Measurements from ENCODE around the gene MIAT.

DNA sequence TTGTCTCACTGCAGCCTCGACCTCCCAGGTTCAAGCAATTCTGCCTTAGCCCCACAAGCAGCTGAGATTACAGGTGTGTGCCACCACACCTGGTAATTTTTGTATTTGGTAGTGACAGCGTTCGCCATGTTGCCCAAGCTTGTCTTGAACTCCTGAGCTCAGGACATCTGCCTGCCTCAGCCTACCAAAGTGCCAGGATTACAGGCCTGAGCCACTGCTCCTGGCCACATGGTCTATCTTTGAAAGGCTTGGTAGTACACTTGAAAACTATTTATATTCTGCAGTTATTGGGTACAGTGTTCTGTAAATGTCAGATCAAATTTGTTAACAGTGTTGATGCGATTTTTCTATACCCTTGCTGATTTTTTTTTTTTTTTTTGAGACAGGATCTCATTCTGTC, 26.1 kb upstream of the MIAT start:
- TF ChIP-seq POLR2A (IDR thresholded peaks at IDR 0.05; ENCODE audit: low read length) = no peak
- TF ChIP-seq GATA1 (IDR thresholded peaks at IDR 0.05; ENCODE audit: low read depth, low read length) = no peak

All from erythroblast (primary cell).